GM21381 (cell line): ENCODE data around the gene KCNH2.
"Not testable (repeated sequence)": the region's sequence is repeated elsewhere in the genome, so short reads cannot be mapped to it uniquely, and the experiment has no call there.

Source experiments
- ATAC-seq: cut with Tn5 transposase; IDR thresholded peaks from one replicate; pipeline ENCODE4 v1.9.1; 2021; ENCODE audit warnings: mild to moderate bottlenecking, moderate library complexity; ENCODE audit not compliant: unreplicated experiment

Gene KCNH2

GRCh38 chr7:150978126-150978789 is at the start of gene KCNH2:
Gene KCNH2, minus strand, starts transcription at chr7:150978321. Its CDS starts 408 bp downstream, at chr7:150977913.
- no peak for ATAC-seq

DNA sequence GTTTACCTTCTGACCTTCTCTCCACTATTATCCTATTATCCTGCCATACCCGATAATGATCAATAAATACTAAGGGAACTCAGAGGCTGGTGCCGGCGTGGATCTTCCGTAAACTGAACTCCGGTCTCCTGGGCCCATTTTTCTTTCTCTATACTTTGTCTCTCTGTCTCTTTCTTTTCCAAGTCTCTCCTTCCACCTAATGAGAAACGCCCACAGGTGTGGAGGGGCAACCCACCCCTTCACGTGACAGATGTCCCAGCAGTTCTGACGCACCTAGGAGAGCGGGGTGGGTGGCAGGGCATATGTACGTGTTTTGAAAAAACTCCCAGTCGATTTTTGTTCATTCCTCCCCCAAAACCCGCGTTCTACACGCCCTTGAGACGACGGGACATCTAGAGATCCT is 49.6 kb upstream of the KCNH2 start:
- not testable (repeated sequence) for ATAC-seq

DNA sequence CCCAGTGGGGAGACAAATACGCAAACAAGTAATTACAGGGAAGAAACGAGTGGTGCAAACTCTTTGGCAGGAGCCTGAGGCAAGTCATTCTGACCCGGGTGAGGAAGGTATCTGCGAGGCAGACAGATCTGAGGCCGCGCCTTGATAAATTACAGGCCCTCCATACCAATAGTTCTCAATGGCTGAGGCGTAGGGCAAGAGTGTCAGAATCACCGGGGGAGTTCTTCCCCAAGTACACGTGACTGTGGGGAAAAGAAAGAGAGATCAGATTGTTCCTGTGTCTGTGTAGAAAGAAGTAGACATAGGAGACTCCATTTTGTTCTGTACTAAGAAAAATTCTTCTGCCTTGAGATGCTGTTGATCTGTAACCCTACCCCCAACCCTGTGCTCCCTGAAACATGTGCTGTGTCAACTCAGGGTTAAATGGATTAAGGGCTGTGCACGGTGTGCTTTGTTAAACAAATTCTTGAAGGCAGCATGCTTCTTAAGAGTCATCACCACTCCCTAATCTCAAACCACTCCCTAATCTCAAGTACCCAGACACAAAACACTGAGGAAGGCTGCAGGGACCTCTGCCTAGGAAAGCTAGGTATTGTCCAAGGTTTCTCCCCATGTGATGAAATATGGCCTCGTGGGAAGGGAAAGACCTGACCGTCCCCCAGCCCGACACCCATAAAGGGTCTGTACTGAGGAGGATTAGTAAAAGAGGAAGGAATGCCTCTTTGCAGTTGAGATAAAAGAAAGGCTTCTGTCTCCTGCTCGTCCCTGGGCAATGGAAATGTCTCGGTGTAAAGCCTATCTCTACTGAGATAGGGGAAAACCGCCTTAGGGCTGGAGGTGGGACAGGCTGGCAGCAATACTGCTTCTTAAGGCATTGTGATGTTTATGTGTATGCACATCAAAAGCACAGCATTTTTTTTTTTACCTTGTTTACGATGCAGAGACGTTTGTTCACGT is 48.9 kb upstream of the KCNH2 start:
- not testable (repeated sequence) for ATAC-seq

DNA sequence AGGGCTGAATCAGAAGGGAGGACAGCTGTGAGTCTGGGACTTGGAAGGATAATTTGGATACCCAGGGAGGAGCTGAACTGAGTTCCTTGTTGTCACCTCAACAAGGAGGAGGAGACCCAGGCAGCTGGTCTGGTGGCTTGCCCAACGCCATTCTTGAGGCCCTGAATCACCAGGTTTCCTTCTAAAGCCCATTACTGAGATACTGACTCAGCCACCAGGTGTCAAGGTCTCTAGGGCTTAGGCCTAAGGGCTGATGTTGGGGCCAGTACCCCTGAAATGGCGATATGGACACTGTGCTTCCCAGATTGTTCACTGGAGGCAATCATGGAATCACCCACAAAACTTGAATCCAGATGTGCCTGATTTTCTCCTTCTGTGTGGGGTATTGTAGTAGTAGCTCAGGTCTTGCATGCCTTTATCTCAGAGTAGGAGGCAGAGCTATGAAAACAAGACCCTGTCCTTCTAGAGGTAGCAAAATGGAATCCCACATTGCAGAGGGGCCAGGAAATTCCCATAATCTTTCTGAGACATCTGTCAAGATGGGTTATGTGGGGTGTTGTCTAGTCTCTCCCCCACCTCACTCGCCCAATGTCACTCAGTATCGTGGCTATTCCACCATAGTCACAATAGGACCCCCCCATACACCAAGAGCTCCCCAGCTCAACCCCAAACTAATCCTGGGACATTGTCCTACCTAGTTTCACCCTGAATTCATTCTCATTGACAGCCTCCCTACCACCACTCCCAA is 48.0 kb upstream of the KCNH2 start:
- no peak for ATAC-seq

- ATAC-seq = no peak
Observed at GRCh38 chr7:151024435-151025056, 46.4 kb upstream of the KCNH2 start, which contains the start of gene ATG9B. Gene ATG9B, minus strand, starts transcription at chr7:151024494. Its CDS starts 71 bp downstream, at chr7:151024423.

- no peak for ATAC-seq
Observed at GRCh38 chr7:151023232-151023631, 45.1 kb upstream of the KCNH2 start.

GRCh38 chr7:151020231-151020630 is 42.1 kb upstream of the KCNH2 start:
- ATAC-seq = no peak

DNA sequence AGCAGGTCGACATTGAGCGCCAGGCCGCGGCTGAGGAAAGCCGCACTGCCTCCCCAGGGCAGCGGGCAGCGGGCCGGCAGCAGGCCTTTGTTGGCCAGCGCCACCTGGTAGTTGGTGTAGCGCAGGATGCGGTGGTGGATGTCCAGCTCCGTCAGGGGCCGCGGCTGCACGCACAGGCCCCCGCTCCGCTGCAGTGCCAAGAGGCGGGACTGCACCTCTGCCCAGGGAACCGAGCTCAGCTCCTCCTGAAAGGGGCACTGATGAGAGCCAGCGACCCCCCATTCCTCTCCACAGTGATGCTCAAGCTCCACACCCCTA is 41.0 kb upstream of the KCNH2 start:
- ATAC-seq = no peak

DNA sequence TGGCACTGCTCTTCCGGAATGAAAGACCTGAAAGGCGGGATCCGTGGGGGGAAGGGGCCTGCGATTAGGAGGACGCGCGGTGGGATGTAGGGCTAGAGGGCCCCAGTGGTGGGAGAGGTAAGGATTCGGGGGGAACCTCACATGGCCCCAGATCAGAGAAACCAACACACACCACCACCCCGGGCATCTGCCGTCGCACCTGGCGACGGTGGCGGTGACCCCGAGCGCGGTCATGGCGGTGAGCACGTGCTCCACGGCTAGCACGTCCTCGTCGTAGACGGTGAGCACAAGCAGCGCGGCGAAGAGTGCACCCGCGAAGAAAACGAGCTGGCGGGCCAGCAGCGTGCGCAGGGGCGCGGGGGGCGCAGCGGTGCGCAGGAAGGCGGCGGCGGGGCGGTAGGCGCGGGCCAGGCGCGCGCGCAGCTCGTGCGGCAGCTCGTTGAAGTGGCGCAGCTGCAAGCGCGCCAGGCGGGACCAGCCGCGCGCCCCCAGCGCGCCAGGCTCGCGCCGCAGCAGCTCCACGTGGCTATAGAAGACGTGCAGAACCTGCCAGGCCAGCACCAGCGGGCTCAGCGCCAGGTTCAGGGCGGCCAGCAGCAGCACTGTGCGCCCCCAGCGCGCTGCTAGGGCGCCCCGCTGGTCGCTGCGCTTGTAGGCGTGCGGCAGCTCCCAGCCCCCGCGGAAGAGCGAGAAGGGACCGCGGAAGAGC is 40.5 kb upstream of the KCNH2 start:
- ATAC-seq = no peak

DNA sequence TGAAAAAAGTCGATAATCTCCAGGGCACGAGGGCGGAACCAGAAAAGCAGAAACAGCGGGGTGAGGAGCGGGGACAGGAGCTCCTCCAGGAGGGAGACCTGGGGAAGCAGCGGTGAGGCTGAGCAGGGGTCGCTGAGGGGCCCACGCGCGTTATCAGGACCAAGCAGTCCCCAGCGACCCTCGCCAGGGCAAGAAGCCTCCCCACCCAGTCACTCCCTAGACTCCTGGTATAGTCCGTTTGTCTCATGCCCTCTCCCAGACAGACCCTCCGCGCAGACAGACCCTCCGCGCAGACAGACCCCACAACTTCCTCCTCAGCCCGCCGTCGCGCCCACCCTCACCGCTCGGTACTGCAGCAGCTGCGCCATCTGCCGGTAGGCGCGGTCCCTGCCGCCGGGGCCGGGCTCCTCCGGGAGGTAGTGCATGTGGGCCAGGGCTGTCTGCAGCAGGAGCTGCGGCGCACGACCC is 39.9 kb upstream of the KCNH2 start:
- no peak for ATAC-seq

DNA sequence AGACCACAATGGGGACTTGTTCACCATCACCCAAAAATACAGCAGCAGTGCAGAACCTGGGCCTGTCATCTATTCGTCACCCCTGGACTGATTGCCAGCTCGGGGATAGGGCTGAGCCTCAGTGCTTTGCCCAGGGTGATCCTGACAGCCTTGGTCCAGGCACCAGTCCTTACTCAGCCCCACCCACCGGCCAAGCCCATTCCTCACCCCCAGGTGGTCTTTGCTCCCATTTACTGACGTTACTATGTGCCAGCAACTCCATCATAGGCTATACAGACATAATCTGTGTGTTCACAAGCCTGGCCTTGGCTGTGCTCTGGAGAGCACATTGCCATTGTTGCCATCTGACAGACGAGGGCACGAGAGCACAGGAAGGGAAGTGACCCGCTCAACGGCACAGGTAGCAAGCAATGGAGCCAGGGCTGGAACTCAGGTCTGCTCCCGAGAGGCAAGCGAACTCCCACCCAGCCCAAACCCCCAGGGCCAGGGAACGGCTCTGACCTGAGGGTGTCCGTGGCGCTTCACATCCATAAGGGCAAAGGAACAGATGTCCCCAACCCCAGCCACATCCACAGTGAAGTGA is 39.3 kb upstream of the KCNH2 start:
- no peak for ATAC-seq

DNA sequence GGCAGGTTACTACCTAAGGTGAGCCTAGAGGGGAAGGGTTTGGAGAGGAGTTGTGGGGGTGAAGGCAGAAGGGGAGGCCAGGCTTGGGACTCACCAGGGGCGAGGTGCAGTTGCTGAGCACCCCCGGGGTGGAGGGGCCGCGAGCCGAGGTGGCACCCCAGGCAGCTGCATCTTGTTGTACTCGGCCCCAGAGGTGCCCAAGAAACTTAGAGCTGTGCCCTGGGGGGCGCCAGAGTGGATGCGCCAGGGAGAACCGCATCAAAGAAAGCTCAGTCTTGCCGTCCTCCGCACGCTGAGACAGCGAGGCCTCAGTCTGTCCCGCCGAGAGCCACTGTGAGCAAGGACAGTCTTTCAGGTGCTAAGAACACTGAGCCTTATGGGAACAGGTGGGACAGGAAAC is 38.8 kb upstream of the KCNH2 start:
- ATAC-seq = no peak

DNA sequence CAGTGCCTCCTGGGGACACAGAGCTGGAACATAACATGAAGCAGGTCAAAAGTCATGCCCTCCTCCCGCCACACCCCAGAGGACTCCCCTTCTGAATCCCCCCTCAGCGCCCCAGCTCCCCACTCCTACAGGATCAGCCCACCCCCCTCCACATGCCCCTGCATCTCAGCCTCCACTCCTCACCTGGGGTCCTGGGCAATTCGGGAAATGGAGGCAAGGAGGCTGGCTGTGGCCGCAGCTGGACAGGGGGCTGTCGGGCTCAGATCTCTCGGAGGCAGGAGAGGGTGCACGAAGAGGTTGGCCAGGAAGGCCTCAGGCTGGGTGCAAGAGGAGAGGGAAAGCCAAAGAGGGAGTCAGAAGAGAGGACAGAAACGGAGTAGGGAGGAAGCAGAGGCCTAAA is 38.4 kb upstream of the KCNH2 start:
- no peak for ATAC-seq

DNA sequence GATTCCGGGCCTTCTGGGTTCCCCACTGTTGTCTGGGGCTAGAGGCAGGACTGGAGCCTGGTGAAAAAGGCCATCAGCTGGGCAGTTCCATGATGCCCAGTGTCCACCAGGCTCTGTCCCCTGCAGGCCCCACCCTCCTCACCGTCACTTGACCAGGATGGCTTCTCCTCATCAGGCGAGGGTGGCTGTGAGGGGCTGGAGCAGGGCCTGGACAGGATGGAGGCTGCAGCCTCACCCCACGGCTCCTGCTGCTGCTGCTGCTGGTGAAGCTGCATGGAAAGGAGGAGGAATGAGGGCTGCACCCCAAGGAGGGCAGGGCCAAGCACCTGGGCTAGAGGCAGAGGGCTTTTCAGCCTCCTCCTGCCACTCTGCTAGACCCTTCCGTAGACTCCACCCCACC is 37.8 kb upstream of the KCNH2 start:
- ATAC-seq = no peak

GRCh38 chr7:151014950-151015349 is 36.8 kb upstream of the KCNH2 start:
- ATAC-seq = no peak

- no peak for ATAC-seq
Observed at GRCh38 chr7:151013733-151014497, 35.8 kb upstream of the KCNH2 start.

DNA sequence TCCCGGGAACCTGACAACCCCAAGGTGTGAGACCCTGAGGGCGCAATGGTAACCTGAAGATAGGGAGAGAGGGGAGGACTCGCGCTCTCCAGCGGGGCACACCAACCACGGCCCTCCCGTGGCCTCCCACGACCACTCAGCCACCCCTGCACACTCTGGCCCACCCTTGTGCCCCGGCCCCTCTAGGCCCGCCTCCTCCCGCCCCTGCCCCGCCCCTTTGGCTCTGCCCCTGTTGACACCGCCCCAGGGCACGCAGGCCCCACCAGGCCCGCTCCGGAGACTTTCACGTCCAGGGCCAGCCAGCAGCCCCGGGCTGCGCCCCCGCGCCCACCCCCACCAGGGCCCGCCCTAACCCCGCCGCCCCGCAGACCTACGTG is 35.2 kb upstream of the KCNH2 start:
- no peak for ATAC-seq

DNA sequence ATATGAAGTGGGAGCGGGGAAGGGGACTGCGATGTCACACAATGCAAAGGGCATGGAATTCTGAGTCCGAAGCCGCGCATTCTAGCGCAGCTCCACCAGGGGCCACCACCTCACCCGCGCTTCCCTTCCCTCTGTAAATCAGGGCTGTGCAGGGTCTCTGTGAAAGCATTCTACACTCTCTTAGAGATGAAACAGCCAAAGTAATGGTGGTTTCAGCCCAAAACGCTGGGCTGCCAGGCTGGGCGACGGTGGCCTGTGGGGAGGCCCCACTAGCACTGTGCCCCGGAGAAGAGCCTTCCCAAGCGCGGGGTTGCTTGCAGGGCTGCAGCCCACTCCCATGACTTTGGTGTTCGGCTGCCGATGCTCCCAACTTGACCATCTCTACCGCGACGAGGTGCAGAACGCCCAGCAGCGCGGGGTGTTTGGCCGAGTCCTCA is 34.8 kb upstream of the KCNH2 start:
- ATAC-seq = no peak

- ATAC-seq = no peak
Observed at GRCh38 chr7:151012031-151012692, 34.0 kb upstream of the KCNH2 start.
